HG02642 (cell line): ENCODE measurements around the gene PARD6G.

Experiments
- ATAC-seq: cut with Tn5 transposase; IDR thresholded peaks from one replicate; pipeline ENCODE4 v1.9.1; 2021; ENCODE audit warnings: mild to moderate bottlenecking; ENCODE audit not compliant: unreplicated experiment, poor library complexity

PARD6G gene

DNA sequence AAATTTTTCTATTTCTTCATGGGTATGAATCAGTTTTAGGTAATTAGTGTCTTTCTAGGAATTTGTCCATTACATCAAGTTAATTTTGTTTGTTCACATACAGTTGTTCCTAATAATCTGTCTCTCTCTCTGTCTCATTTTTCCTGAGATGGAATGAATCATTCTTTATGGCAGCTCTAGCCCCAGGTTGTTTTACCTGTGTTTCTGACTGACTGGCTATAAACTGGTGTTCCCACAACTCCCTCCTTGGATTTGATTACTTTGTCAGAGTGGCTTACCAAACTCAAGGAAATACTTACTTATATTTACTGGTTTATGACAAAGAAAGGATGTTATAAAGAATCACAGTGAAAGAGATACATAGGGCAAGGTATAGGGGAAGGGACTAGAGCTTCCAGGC lies 123.2 kb downstream of the PARD6G start:
- ATAC-seq: no peak

DNA sequence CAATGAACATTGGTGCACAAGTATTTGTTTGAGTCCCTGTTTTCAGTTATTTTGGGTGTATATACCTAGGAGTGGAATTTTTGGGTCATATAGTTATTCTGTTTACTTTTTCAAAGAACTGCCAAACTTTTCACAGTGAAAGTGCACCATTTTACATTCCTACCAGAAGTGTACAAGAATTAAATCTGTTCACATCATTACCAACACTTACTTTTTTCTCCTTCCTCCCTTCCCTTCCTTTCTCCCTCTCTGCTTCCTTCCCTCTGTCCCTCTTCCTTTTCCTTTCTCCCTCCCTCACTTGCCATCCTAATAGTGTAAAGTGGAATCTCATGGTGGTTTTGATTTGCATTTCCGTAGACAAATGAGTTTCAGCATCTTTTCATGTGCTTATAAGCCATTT lies 126.4 kb downstream of the PARD6G start:
- ATAC-seq: no peak

GRCh38 chr18:80119111-80119510 lies 128.2 kb downstream of the PARD6G start:
- no peak for ATAC-seq

- no peak for ATAC-seq
These were observed 132.3 kb downstream of the PARD6G start for GRCh38 chr18:80115035-80115434.

GRCh38 chr18:80112624-80113248 lies 134.6 kb downstream of the PARD6G start:
- ATAC-seq: no peak

- ATAC-seq: peak; percentile 30
These were observed 137.6 kb downstream of the PARD6G start for GRCh38 chr18:80109676-80110078.

- peak; percentile 69 for ATAC-seq
These were observed 138.3 kb downstream of the PARD6G start, which contains the start of gene ADNP2 for GRCh38 chr18:80108739-80109675. ADNP2 (plus strand) TSS chr18:80109262; CDS start chr18:80117543, 8,281 bp downstream.

DNA sequence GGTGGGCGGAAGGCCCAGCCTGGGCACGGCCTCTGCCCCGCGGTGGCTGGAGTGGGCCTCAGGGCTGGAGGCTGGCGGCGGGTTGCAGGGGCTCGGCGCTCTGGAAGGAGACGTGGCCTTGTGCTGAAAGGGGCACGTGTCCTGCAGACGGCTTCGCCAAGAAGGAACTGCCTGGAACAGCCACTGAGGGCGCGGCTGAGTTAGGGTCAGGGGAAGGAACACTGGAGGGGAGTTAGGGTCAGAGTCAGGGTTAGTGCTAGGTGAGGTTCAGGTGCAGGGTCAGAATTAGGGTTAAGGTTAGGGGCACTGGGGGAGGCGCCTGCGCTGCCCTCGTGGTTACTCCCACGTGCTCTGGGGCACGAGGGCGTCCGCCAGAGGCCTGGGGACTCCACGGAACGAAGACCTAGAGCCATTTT lies 139.2 kb downstream of the PARD6G start:
- no peak for ATAC-seq

GRCh38 chr18:80107426-80107825 lies 139.9 kb downstream of the PARD6G start:
- ATAC-seq: no peak
